Fibroblast of skin of right biceps (primary cell): Measurements from ENCODE around the gene ZNF697.

Experiments used
- DNase-seq: peaks from one replicate; pipeline ENCODE4 v3.0.0-alpha.2; 2013

ZNF697 gene

GRCh38 chr1:119660253-119661083 is 12.4 kb upstream of the ZNF697 start:
- no peak for DNase-seq

- DNase-seq: peak; percentile 41
These were observed 11.6 kb upstream of the ZNF697 start for GRCh38 chr1:119659628-119660027.

- no peak for DNase-seq
These were observed 8.4 kb upstream of the ZNF697 start for GRCh38 chr1:119656410-119656955.

- peak; percentile 18 for DNase-seq
These were observed 7.1 kb upstream of the ZNF697 start for GRCh38 chr1:119655154-119655553.

- peak; percentile 92 for DNase-seq
These were observed 5.7 kb upstream of the ZNF697 start for GRCh38 chr1:119653839-119654170.

GRCh38 chr1:119653135-119653838 is 5.2 kb upstream of the ZNF697 start:
- no peak for DNase-seq

- DNase-seq: peak; percentile 23
These were observed 4.5 kb upstream of the ZNF697 start for GRCh38 chr1:119652587-119652986.

GRCh38 chr1:119651641-119652040 is 3.6 kb upstream of the ZNF697 start:
- no peak for DNase-seq

- no peak for DNase-seq
These were observed 3.1 kb upstream of the ZNF697 start for GRCh38 chr1:119651133-119651532.

GRCh38 chr1:119648620-119649004 is 546 bp upstream of the ZNF697 start:
- DNase-seq: no peak

GRCh38 chr1:119647228-119647733 is 785 bp downstream of the ZNF697 start:
- DNase-seq: no peak

GRCh38 chr1:119646521-119647227 is 1.4 kb downstream of the ZNF697 start:
- peak; percentile 92 for DNase-seq

GRCh38 chr1:119639109-119639508 is 9.0 kb downstream of the ZNF697 start:
- no peak for DNase-seq

- DNase-seq: no peak
These were observed 10.4 kb downstream of the ZNF697 start for GRCh38 chr1:119637710-119638109.

- DNase-seq: no peak
These were observed 11.5 kb downstream of the ZNF697 start for GRCh38 chr1:119636491-119637089.

- DNase-seq: peak; percentile 32
These were observed 12.2 kb downstream of the ZNF697 start for GRCh38 chr1:119635811-119636390.

- no peak for DNase-seq
These were observed 14.1 kb downstream of the ZNF697 start for GRCh38 chr1:119634016-119634415.

GRCh38 chr1:119633575-119633974 is 14.5 kb downstream of the ZNF697 start:
- no peak for DNase-seq

- no peak for DNase-seq
These were observed 15.2 kb downstream of the ZNF697 start for GRCh38 chr1:119632841-119633240.

GRCh38 chr1:119632103-119632490 is 16.0 kb downstream of the ZNF697 start:
- no peak for DNase-seq

GRCh38 chr1:119631433-119632102 is 16.5 kb downstream of the ZNF697 start:
- peak; percentile 80 for DNase-seq

GRCh38 chr1:119631086-119631432 is 17.0 kb downstream of the ZNF697 start:
- no peak for DNase-seq
